Measurements from ENCODE around the gene ZNF627. TPM values are rescaled to one million over a fixed set of nuclear protein-coding genes. Genes with fewer than 3 reads are reported as not detected.
"Not testable (repeated sequence)": the region's sequence is repeated elsewhere in the genome, so short reads cannot be mapped to it uniquely, and the experiment has no call there.

ZNF627 gene
- total RNA-seq, 1 experiment from 2014 or later: 9.0 TPM

DNA sequence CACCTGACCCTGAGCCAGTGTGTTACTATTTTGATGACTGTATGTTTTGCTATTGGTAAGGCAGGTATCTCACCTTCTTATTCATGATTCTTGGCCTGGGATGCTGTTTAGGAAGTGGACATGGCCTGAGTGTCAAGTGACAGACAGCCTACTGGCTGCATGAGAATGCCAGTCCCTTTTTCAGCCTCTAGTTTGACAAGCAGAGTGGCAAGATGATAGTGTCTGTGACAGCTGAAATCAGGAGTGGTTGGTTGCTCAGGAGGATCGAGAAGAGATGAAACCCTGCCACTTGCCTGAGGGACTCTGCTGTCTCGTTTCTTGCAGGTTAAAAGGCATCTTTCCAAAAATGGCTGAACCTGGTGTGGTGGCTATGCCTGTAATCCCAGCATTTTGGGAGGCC lies 31.1 kb upstream of the ZNF627 start:
- H3K36me3 ChIP-seq (ENCODE audit: control insufficient read depth, insufficient read depth, low read length): no peaks in the 10 kb centered on the region
- Mint-ChIP-seq H3K4me3 (ENCODE audit: unreplicated experiment) (no peak overlapping the region), H3K27me3 (ENCODE audit: insufficient read depth, unreplicated experiment) (no peaks in the 10 kb centered on the region), H3K36me3 (ENCODE audit: insufficient read depth, unreplicated experiment) (peaks cover 5% of the 10 kb centered on the region), H3K9me3 (ENCODE audit: unreplicated experiment) (no peaks in the 10 kb centered on the region), H3K4me1 (ENCODE audit: low read depth, unreplicated experiment) (no peaks in the 10 kb centered on the region), H3K27ac (ENCODE audit: unreplicated experiment) (no peak overlapping the region)
- ChIA-PET CTCF (interaction anchor here (0.8 kb wide), 1 partner anchor 37 kb away, joined by 5 read pairs; the partner anchor contains the start of gene ECSIT), POLR2A (interaction anchor here (0.7 kb wide), 1 partner anchor 195 kb away, joined by 3 read pairs; no protein-coding TSS in a partner anchor)
- no peaks in the 10 kb centered on the region for H3K9me3 ChIP-seq
- TF ChIP-seq, protein P1, sequence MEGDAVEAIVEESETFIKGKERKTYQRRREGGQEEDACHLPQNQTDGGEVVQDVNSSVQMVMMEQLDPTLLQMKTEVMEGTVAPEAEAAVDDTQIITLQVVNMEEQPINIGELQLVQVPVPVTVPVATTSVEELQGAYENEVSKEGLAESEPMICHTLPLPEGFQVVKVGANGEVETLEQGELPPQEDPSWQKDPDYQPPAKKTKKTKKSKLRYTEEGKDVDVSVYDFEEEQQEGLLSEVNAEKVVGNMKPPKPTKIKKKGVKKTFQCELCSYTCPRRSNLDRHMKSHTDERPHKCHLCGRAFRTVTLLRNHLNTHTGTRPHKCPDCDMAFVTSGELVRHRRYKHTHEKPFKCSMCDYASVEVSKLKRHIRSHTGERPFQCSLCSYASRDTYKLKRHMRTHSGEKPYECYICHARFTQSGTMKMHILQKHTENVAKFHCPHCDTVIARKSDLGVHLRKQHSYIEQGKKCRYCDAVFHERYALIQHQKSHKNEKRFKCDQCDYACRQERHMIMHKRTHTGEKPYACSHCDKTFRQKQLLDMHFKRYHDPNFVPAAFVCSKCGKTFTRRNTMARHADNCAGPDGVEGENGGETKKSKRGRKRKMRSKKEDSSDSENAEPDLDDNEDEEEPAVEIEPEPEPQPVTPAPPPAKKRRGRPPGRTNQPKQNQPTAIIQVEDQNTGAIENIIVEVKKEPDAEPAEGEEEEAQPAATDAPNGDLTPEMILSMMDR (IDR thresholded peaks at IDR 0.05; ENCODE audit: insufficient read depth in 1 of 2, low read depth in 1 of 2, low read length in 1 of 2, severe bottlenecking in 1 of 2, unreplicated experiment in 1 of 2): no peak
- H3K4me3 ChIP-seq (ENCODE audit: low read depth, low read length): no peak overlapping the region
- intact Hi-C loops (cut with micrococcal nuclease; ENCODE audit: unreplicated experiment): no loop called here
- no TSS peak for BruUV-seq (replicated peaks)
- no peaks in the 10 kb centered on the region for H3K4me1 ChIP-seq
- no peak for DNase-seq
- H3K27me3 ChIP-seq (replicated peaks; ENCODE audit: control insufficient read depth, insufficient read depth, low read length): no peaks in the 10 kb centered on the region

DNA sequence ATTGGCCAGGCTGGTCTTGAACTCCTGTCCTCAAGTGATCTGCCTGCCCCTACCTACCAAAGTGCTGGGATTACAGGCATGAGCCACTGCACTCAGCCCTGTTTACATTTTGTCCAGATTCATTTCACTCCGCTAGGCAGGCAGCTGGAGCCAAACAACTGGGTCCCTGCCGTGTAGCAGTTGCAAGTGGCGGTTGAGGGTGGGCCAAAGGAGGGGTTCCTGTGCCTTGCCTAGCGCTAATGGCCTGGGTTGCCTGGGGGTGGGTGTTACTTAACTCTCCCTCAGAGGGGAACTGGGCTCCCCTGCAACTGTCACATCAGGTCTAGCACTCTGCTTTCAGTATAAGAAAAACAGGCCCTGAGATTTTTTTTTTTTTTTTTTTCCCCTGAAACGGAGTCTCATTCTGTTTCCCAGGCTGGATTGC lies 27.2 kb upstream of the ZNF627 start:
- no peaks in the 10 kb centered on the region for H3K27me3 Mint-ChIP-seq (ENCODE audit: insufficient read depth, unreplicated experiment)
- H3K4me3 Mint-ChIP-seq (ENCODE audit: unreplicated experiment): no peak overlapping the region
- no peaks in the 10 kb centered on the region for H3K36me3 Mint-ChIP-seq (ENCODE audit: insufficient read depth, unreplicated experiment)
- Histone ChIP-seq H3K9me3 (no peaks in the 10 kb centered on the region), H3K4me1 (no peaks in the 10 kb centered on the region), H3K4me3 (ENCODE audit: low read depth, low read length) (no peak overlapping the region), H3K27me3 (replicated peaks; ENCODE audit: control insufficient read depth, insufficient read depth, low read length) (no peaks in the 10 kb centered on the region), H3K36me3 (ENCODE audit: control insufficient read depth, insufficient read depth, low read length) (no peaks in the 10 kb centered on the region)
- no peaks in the 10 kb centered on the region for H3K4me1 Mint-ChIP-seq (ENCODE audit: low read depth, unreplicated experiment)
- TF ChIP-seq, protein P1 (IDR thresholded peaks at IDR 0.05; ENCODE audit: insufficient read depth in 1 of 2, low read depth in 1 of 2, low read length in 1 of 2, severe bottlenecking in 1 of 2, unreplicated experiment in 1 of 2): no peak
- BruUV-seq (replicated peaks): no TSS peak
- intact Hi-C loops (cut with micrococcal nuclease; ENCODE audit: unreplicated experiment): no loop called here
- H3K27ac Mint-ChIP-seq (ENCODE audit: unreplicated experiment): no peak overlapping the region
- ChIA-PET CTCF (no interaction called here), POLR2A (no interaction called here)
- H3K9me3 Mint-ChIP-seq (ENCODE audit: unreplicated experiment): no peaks in the 10 kb centered on the region
- no peak for DNase-seq

DNA sequence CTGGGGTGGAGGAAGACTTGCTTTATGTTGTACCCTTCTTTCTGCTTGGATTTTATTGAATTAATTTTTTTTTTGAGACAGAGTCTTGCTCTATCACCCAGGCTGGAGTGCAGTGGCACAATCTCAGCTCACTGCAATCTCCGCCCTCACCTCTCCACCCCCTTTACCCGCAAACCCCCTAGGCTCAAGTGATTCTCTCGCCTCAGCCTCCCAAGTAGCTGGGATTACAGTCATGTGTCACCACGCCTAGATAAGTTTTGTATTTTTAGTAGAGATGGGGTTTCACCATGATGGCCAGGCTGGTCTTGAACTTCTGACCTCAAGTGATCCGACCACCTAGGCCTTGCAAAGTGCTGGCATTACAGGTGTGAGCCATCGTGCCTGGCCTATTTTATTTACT lies 23.9 kb upstream of the ZNF627 start:
- POLR2A ChIA-PET; BruUV-seq (replicated peaks): not testable (repeated sequence)

DNA sequence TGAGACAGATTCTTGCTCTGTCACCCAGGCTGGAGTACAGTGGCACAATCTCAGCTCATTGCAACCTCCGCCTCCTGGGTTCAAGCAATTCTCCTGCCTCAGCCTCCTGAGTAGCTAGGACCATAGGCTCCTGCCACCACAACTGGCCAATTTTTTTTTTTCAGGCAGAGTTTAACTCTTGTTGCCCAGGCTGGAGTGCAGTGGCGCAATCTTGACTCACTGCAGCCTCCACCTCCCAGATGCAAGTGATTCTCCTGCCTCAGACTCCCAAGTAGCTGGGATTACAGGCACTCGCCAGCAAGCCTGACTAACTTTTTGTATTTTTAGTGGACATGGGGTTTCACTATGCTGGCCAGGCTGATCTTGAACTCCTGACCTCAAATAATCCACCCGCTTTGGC lies 23.5 kb upstream of the ZNF627 start:
- BruUV-seq (replicated peaks); POLR2A ChIA-PET; CTCF ChIA-PET: not testable (repeated sequence)

More for the DNA sequence above, 23.9 kb upstream of the ZNF627 start:
- H3K4me1 ChIP-seq; H3K9me3 ChIP-seq; H3K36me3 ChIP-seq (ENCODE audit: control insufficient read depth, insufficient read depth, low read length); CTCF ChIA-PET; H3K27ac Mint-ChIP-seq (ENCODE audit: unreplicated experiment); H3K36me3 Mint-ChIP-seq (ENCODE audit: insufficient read depth, unreplicated experiment); DNase-seq; H3K4me3 ChIP-seq (ENCODE audit: low read depth, low read length); H3K9me3 Mint-ChIP-seq (ENCODE audit: unreplicated experiment); intact Hi-C loops (cut with micrococcal nuclease; ENCODE audit: unreplicated experiment); H3K4me1 Mint-ChIP-seq (ENCODE audit: low read depth, unreplicated experiment); H3K4me3 Mint-ChIP-seq (ENCODE audit: unreplicated experiment); H3K27me3 ChIP-seq (replicated peaks; ENCODE audit: control insufficient read depth, insufficient read depth, low read length); H3K27me3 Mint-ChIP-seq (ENCODE audit: insufficient read depth, unreplicated experiment): not testable (repeated sequence)

More for the DNA sequence above, 23.5 kb upstream of the ZNF627 start:
- DNase-seq; H3K9me3 ChIP-seq; H3K27me3 ChIP-seq (replicated peaks; ENCODE audit: control insufficient read depth, insufficient read depth, low read length); H3K4me1 Mint-ChIP-seq (ENCODE audit: low read depth, unreplicated experiment); H3K27me3 Mint-ChIP-seq (ENCODE audit: insufficient read depth, unreplicated experiment); H3K4me3 Mint-ChIP-seq (ENCODE audit: unreplicated experiment); H3K4me3 ChIP-seq (ENCODE audit: low read depth, low read length); H3K9me3 Mint-ChIP-seq (ENCODE audit: unreplicated experiment); H3K36me3 Mint-ChIP-seq (ENCODE audit: insufficient read depth, unreplicated experiment); H3K36me3 ChIP-seq (ENCODE audit: control insufficient read depth, insufficient read depth, low read length); H3K4me1 ChIP-seq; H3K27ac Mint-ChIP-seq (ENCODE audit: unreplicated experiment); intact Hi-C loops (cut with micrococcal nuclease; ENCODE audit: unreplicated experiment): not testable (repeated sequence)
